GM12801 (cell line): ENCODE results near the gene RASL10A.

Experiments used
- CTCF ChIP-seq: IDR thresholded peaks from one replicate; pipeline ENCODE4 v1.5.1; 2011; ENCODE audit warnings: control low read depth; ENCODE audit not compliant: insufficient read length; ENCODE audit errors: extremely low read depth

Gene RASL10A

GRCh38 chr22:29330291-29330690, 14.8 kb upstream of the RASL10A start:
- TF ChIP-seq CTCF, result no peak

GRCh38 chr22:29329581-29329980, 14.1 kb upstream of the RASL10A start:
- no peak for TF ChIP-seq CTCF

GRCh38 chr22:29328566-29329500, 13.3 kb upstream of the RASL10A start:
- no peak for TF ChIP-seq CTCF

- TF ChIP-seq CTCF, result no peak
Observed at GRCh38 chr22:29328055-29328454, 12.6 kb upstream of the RASL10A start.

GRCh38 chr22:29327089-29327764, 11.7 kb upstream of the RASL10A start:
- no peak for TF ChIP-seq CTCF

GRCh38 chr22:29326481-29326880, 11.0 kb upstream of the RASL10A start:
- no peak for TF ChIP-seq CTCF

- TF ChIP-seq CTCF, result no peak
Observed at GRCh38 chr22:29325785-29326315, 10.4 kb upstream of the RASL10A start.
